Panc1 (cell line): ENCODE results near the gene DTNB. TPM values are rescaled to one million over a fixed set of nuclear protein-coding genes. Genes with fewer than 3 reads are reported as not detected.

Source experiments
- ATAC-seq: fragments of 200-7000 bp; cut with Tn5 transposase; 2 replicates; pipeline ENCODE4 v1.9.1; 2020; ENCODE audit warnings: mild to moderate bottlenecking, moderate library complexity
- BruUV-seq: library from RNA; stranded (reverse); fragments of 400-500 nt; replicated peaks from 2 replicates; lab custom pipeline; 2021; lab: Mats Ljungman, UMichigan
- CTCF ChIA-PET: fragments of 300-600 bp; sonication (Branson Sonifier 250); formaldehyde crosslinking; loops from one replicate; lab custom pipeline; 2022; ENCODE audit warnings: antibody characterized with exemption; lab: Charles Lee
- POLR2A ChIA-PET: fragments of 300-600 bp; sonication (Branson Sonifier 250); formaldehyde crosslinking; loops from one replicate; lab custom pipeline; 2022; ENCODE audit warnings: antibody characterized with exemption; lab: Charles Lee
- DNase-seq: peaks from one replicate; pipeline ENCODE4 v3.0.0-alpha.2; 2010; ENCODE audit warnings: low read depth, low spot score
- H3K27ac ChIP-seq: 2 replicates; pipeline ENCODE4 v1.5.1; 2011; ENCODE audit warnings: mild to moderate bottlenecking, low read length, inconsistent platforms
- H3K27me3 ChIP-seq: fragments of 200-500 bp; sonication (Bioruptor generic); 2 replicates; pipeline ENCODE4 v1.6.0; 2014; ENCODE audit warnings: low read length, inconsistent platforms; ENCODE audit not compliant: control insufficient read depth, insufficient read depth
- H3K36me3 ChIP-seq: fragments of 200-500 bp; sonication (Bioruptor generic); 2 replicates; pipeline ENCODE4 v1.5.1; 2014; ENCODE audit warnings: inconsistent platforms, mild to moderate bottlenecking, low read length, moderate library complexity; ENCODE audit not compliant: control insufficient read depth, insufficient read depth
- H3K4me1 ChIP-seq: 2 replicates; pipeline ENCODE4 v1.5.1; 2011; ENCODE audit warnings: inconsistent platforms, mild to moderate bottlenecking, low read length, moderate library complexity; ENCODE audit not compliant: control insufficient read depth, insufficient read depth
- H3K4me3 ChIP-seq, 2 experiments: 2 replicates each; pipeline ENCODE4 v1.5.1; 2011 to 2012; ENCODE audit warnings: low read depth in 2 of 2, low read length in 2 of 2, mild to moderate bottlenecking in 2 of 2, inconsistent platforms in 1 of 2, moderate library complexity in 1 of 2
- H3K9me3 ChIP-seq: fragments of 200-500 bp; sonication (Bioruptor generic); 2 replicates; pipeline ENCODE4 v1.5.1; 2014; ENCODE audit warnings: low read depth, mild to moderate bottlenecking, inconsistent platforms, low read length, moderate library complexity; ENCODE audit not compliant: control insufficient read depth, insufficient read depth
- CTCF ChIP-seq: fragments of 450-650 bp; IDR thresholded peaks from 2 replicates; pipeline ENCODE4 v1.5.1; 2017; ENCODE audit warnings: mild to moderate bottlenecking
- POLR2AphosphoS5 ChIP-seq: IDR thresholded peaks from 2 replicates; pipeline ENCODE4 v1.6.1; 2012; ENCODE audit warnings: mild to moderate bottlenecking, low read depth, low read length, moderate library complexity
- REST ChIP-seq, 2 experiments: IDR thresholded peaks; 2 replicates each; pipeline ENCODE4 v1.6.1; 2011 to 2012; ENCODE audit warnings: low read depth in 2 of 2, control low read depth in 1 of 2, low read length in 1 of 2, mild to moderate bottlenecking in 1 of 2, moderate library complexity in 1 of 2; ENCODE audit not compliant: insufficient read depth in 1 of 2
- TCF7L2 ChIP-seq: IDR thresholded peaks from 2 replicates; pipeline ENCODE4 v1.6.1; 2011; ENCODE audit warnings: mild to moderate bottlenecking, low read depth, low read length, inconsistent platforms
- in situ Hi-C: cut with HindIII; loops from 2 replicates; pipeline ENCODE4 v1.10.0; 2016; ENCODE audit warnings: low sequenced_read_pairs, low pct_unique_long_range_greater_than_20kb
- intact Hi-C: fragments of 100-400 bp; cut with micrococcal nuclease; formaldehyde crosslinking; loops from one replicate; pipeline ENCODE4 v1.10.0; 2022; ENCODE audit not compliant: unreplicated experiment
- total RNA-seq: library from RNA; stranded (reverse); gene quantifications from one replicate; pipeline ENCODE4 v1.2.1, GENCODE V29; 2021; ENCODE audit not compliant: unreplicated experiment

The DTNB gene
- total RNA-seq, 1 experiment from 2014 or later = 37.8 TPM

GRCh38 chr2:25590921-25591505, 82.4 kb downstream of the DTNB start:
- H3K4me3 ChIP-seq = no peak overlapping the region
- H3K36me3 ChIP-seq = no peaks in the 10 kb centered on the region
- intact Hi-C loops (no loop called here), in situ Hi-C loops (no loop called here)
- no peaks in the 10 kb centered on the region for H3K27me3 ChIP-seq
- DNase-seq (no peak), ATAC-seq (no peak)
- H3K4me1 ChIP-seq = no peaks in the 10 kb centered on the region
- no peak for TF ChIP-seq POLR2AphosphoS5
- TF ChIP-seq TCF7L2 = no peak
- TF ChIP-seq CTCF = no peak
- BruUV-seq = no TSS peak
- H3K9me3 ChIP-seq = no peaks in the 10 kb centered on the region
- POLR2A ChIA-PET = no interaction called here
- CTCF ChIA-PET = no interaction called here
- no peak overlapping the region for H3K27ac ChIP-seq

- ChIA-PET POLR2A (no interaction called here), CTCF (interaction anchor here (0.6 to 0.7 kb wide), 2 partner anchors 31 to 361 kb away, joined by 3 to 7 read pairs; no protein-coding TSS in a partner anchor)
- DNase-seq (no peak), ATAC-seq (no peak)
- no peaks in the 10 kb centered on the region for H3K9me3 ChIP-seq
- no peaks in the 10 kb centered on the region for H3K36me3 ChIP-seq
- BruUV-seq = no TSS peak
- H3K27me3 ChIP-seq = no peaks in the 10 kb centered on the region
- no peaks in the 10 kb centered on the region for H3K4me1 ChIP-seq
- no peak for TF ChIP-seq CTCF
- no peak overlapping the region for H3K27ac ChIP-seq
- in situ Hi-C loops (no loop called here), intact Hi-C loops (no loop called here)
- H3K4me3 ChIP-seq = no peak overlapping the region
These were observed 83.6 kb downstream of the DTNB start for GRCh38 chr2:25589676-25590205.

- BruUV-seq = no TSS peak
- Histone ChIP-seq H3K27me3 (no peaks in the 10 kb centered on the region), H3K9me3 (no peaks in the 10 kb centered on the region), H3K4me3 (no peak overlapping the region), H3K36me3 (no peaks in the 10 kb centered on the region), H3K4me1 (no peaks in the 10 kb centered on the region), H3K27ac (no peak overlapping the region)
- TF ChIP-seq REST (IDR thresholded peaks at IDR 0.05; ENCODE audit: insufficient read depth in 1 of 2, low read depth in 2 of 2, low read length in 1 of 2) (no peak), TCF7L2 (no peak)
- intact Hi-C loops (no loop called here), in situ Hi-C loops (no loop called here)
- ATAC-seq = no peak
- no peak for DNase-seq
- ChIA-PET POLR2A (no interaction called here), CTCF (interaction anchor here (0.6 kb wide), 1 partner anchor 790 kb away, joined by 4 read pairs; no protein-coding TSS in a partner anchor)
These were observed 84.8 kb downstream of the DTNB start for GRCh38 chr2:25588576-25588975.
